Transverse colon (tissue), 4 donors: Measurements from ENCODE around the gene CDH22. TPM values are rescaled to one million over a fixed set of nuclear protein-coding genes. Genes with fewer than 3 reads are reported as not detected.

ENCODE experiments used
- DNase-seq: peaks from one replicate; pipeline ENCODE4 v3.0.0-alpha.2; 2019
- H3K27ac ChIP-seq, 4 donors: fragments of 200-600 bp; sonication (generic); 2 replicates each; pipeline ENCODE4 v1.5.1; 2016 to 2018; ENCODE audit warnings: inconsistent platforms in 4 of 4
- H3K27me3 ChIP-seq: fragments of 200-600 bp; sonication (generic); 2 replicates; pipeline ENCODE4 v1.5.1; 2017; ENCODE audit warnings: inconsistent platforms
- H3K36me3 ChIP-seq, 4 donors: fragments of 200-600 bp; sonication (generic); 2 replicates each; pipeline ENCODE4 v1.5.1; 2017 to 2019; ENCODE audit warnings: inconsistent platforms in 4 of 4
- H3K4me1 ChIP-seq, 4 donors: fragments of 200-600 bp; sonication (generic); 2 replicates each; pipeline ENCODE4 v1.5.1; 2017 to 2020; ENCODE audit warnings: inconsistent platforms in 4 of 4
- H3K4me3 ChIP-seq, 4 donors: fragments of 200-600 bp; sonication (generic); 1 replicate in 1 of 4; 2 replicates in 3 of 4; pipeline versions ENCODE4 v1.5.1 to v1.6.1; 2017 to 2019; ENCODE audit warnings: inconsistent platforms in 4 of 4
- H3K9me3 ChIP-seq, 2 donors: fragments of 200-600 bp; sonication (generic); 2 replicates each; pipeline ENCODE4 v1.5.1; 2017 to 2019; ENCODE audit warnings: inconsistent platforms in 2 of 2
- EP300 ChIP-seq: sonication (generic); formaldehyde crosslinking; IDR thresholded peaks from one replicate; pipeline ENCODE4 v1.6.1; 2017; ENCODE audit warnings: antibody characterized with exemption, low read depth
- POLR2A ChIP-seq: fragments of 450-650 bp; IDR thresholded peaks from one replicate; pipeline ENCODE4 v1.6.1; 2016; ENCODE audit warnings: antibody characterized with exemption, mild to moderate bottlenecking, moderate library complexity
- POLR2AphosphoS5 ChIP-seq, 3 donors: sonication (generic); formaldehyde crosslinking; IDR thresholded peaks; one replicate each; pipeline ENCODE4 v1.6.1; 2016; ENCODE audit warnings: antibody characterized with exemption in 3 of 3
- WGBS, 2 donors: methylation state at CpG; one replicate each; pipeline ENCODE4 v1.1.5; 2018; ENCODE audit warnings: low coverage in 1 of 2; 5-methylcytosine and 5-hydroxymethylcytosine counted together
- in situ Hi-C, 4 donors: fragments of 200-750 bp; cut with MboI; loops; one replicate each; pipeline versions ENCODE4 v1.15.0 to v1.15.1; 2017; ENCODE audit warnings: low sequenced_read_pairs in 3 of 4, low pct_ligation_motif_present in 1 of 4, low pct_unique_long_range_greater_than_20kb in 1 of 4
- intact Hi-C: fragments of 100-400 bp; cut with DNase I; formaldehyde crosslinking; loops from one replicate; pipeline ENCODE4 v1.15.1; 2023; ENCODE audit warnings: low total_unique reads
- total RNA-seq, 4 donors: library from RNA; depleted of rRNA; stranded (reverse); fragments of >200 nt; gene quantifications; one replicate each; pipeline ENCODE4 v1.1.0, GENCODE V29; 2016
- TF ChIP-seq, protein P1 (sequence below), 5 experiments: fragments of 200-600 bp in 3 of 5; fragments of 450-650 bp in 2 of 5; sonication (generic) in 3 of 5; IDR thresholded peaks; 1 replicate in 2 of 5; 2 replicates in 3 of 5; pipeline ENCODE4 v1.5.1; 2016 to 2017; ENCODE audit warnings: antibody characterized with exemption in 5 of 5, inconsistent platforms in 3 of 5, mild to moderate bottlenecking in 2 of 5, moderate library complexity in 1 of 5

Gene CDH22
- total RNA-seq, 4 donors from 2014 or later: not detected

DNA sequence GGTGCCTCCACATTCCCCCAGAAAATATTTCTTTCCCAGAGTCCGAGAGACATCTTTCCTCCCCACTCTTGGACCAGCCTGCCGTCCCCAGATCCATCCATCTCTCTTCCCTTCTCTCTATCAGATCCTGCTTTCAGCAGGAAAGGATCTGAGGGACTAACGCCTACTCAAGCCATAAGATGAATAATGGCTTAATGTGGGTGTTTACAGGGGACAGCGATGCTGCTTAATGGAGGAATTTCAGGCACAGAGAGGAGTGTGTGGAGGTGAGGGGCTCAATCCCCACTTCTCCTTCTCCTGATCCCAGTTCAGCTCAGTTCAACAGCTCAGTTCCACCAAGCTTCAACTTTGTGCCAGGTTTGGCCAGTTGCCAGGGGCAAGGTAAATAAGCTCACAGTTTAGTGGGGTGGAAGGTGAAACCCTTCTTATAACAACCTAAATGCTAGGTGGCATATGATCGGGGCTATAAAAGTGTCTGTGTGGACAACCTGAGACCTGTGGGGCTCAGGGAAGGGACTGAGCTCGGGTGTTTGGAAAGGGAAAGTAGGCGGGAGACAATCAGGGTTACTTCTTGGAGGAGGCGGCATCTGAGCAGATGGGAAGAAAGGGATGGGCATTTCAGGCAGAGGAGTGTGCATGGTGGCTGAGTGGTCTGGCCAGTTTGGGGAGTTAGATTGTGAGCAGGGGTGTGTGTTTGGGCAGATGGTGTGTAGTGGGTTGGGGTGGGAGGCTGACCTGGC lies 55.8 kb downstream of the CDH22 start:
- intact Hi-C loops: no loop called here
- no peaks in the 10 kb centered on the region for H3K9me3 ChIP-seq
- H3K27me3 ChIP-seq: peaks cover 88% of the 10 kb centered on the region
- no peak for TF ChIP-seq POLR2A
- TF ChIP-seq, protein P1, sequence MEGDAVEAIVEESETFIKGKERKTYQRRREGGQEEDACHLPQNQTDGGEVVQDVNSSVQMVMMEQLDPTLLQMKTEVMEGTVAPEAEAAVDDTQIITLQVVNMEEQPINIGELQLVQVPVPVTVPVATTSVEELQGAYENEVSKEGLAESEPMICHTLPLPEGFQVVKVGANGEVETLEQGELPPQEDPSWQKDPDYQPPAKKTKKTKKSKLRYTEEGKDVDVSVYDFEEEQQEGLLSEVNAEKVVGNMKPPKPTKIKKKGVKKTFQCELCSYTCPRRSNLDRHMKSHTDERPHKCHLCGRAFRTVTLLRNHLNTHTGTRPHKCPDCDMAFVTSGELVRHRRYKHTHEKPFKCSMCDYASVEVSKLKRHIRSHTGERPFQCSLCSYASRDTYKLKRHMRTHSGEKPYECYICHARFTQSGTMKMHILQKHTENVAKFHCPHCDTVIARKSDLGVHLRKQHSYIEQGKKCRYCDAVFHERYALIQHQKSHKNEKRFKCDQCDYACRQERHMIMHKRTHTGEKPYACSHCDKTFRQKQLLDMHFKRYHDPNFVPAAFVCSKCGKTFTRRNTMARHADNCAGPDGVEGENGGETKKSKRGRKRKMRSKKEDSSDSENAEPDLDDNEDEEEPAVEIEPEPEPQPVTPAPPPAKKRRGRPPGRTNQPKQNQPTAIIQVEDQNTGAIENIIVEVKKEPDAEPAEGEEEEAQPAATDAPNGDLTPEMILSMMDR (IDR thresholded peaks at IDR 0.05): no peak
- TF ChIP-seq POLR2AphosphoS5 (IDR thresholded peaks at IDR 0.05): no peak
- no peak for TF ChIP-seq EP300
- no peak overlapping the region for H3K4me3 ChIP-seq
- no peaks in the 10 kb centered on the region for H3K36me3 ChIP-seq
- no peak overlapping the region for H3K27ac ChIP-seq
- WGBS, 2 donors: 32 to 62% methylated on average over 6 to 8 of the region's 8 CpGs
- DNase-seq: no peak
- in situ Hi-C loops: no loop called here
- peaks cover 0 to 3% (median 0%) of the 10 kb centered on the region in 4 donors for H3K4me1 ChIP-seq

DNA sequence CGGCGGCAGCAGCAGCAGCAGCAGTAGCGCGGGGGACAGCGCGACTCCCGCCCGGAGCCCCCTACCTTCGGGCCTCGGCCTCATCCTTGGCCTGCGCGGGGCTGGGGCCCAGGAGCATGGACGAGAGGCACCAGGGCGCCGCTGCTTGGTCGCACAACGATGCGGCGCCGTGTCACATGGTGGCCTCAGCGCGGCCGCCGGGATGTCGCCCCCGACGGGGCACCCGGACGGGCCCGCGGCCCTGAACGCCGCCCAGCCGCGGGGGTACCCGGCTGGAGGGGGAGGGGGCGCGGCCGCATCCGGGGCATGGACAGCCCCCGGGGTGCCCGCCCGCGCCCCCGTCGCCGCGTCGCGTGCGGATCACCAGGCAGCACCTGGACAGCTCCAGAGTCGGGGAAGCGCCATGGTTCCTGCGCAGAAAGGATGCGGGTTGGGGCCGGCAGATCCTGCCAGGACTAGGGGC lies 57.1 kb downstream of the CDH22 start:
- no peak overlapping the region for H3K27ac ChIP-seq
- 6% methylated on average over 3 of the region's 56 CpGs; no CpG with 5 or more reads in 1 of the 2 donors for WGBS, 2 donors
- in situ Hi-C loops: no loop called here
- H3K27me3 ChIP-seq: peaks cover 89% of the 10 kb centered on the region
- H3K9me3 ChIP-seq: no peaks in the 10 kb centered on the region
- TF ChIP-seq POLR2A (no peak), POLR2AphosphoS5 (IDR thresholded peaks at IDR 0.05) (no peak), EP300 (no peak)
- TF ChIP-seq, protein P1 (IDR thresholded peaks at IDR 0.05): no peak
- H3K36me3 ChIP-seq: no peaks in the 10 kb centered on the region
- no peak overlapping the region for H3K4me3 ChIP-seq
- peaks cover 0 to 3% (median 0%) of the 10 kb centered on the region in 4 donors for H3K4me1 ChIP-seq
- intact Hi-C loops: no loop called here
- DNase-seq: no peak

DNA sequence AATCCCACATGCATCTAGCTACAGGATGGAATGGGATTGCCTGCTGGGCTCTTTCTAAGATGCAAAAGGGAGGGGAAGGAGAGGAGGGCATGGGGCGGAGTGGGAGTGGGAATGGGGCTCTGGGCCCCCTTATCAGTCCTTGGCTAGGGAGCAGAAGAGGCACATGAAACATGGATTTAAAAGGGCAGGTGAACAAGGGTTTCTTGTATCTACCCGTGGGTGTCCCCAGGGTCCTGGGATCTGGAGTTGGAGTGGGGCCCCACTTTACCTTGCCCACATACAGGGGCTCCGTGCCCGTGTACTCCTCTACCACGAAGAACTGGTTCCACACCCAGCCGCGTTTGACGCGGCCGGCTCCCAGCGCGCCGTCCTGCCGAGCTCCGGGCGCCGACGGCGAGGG lies 57.5 kb downstream of the CDH22 start:
- Histone ChIP-seq H3K36me3 (no peaks in the 10 kb centered on the region), H3K4me3 (no peak overlapping the region), H3K9me3 (no peaks in the 10 kb centered on the region), H3K4me1 (peaks cover 0 to 3% (median 0%) of the 10 kb centered on the region in 4 donors), H3K27me3 (peaks cover 89% of the 10 kb centered on the region), H3K27ac (no peak overlapping the region)
- 14% methylated on average over 5 of the region's 19 CpGs; no CpG with 5 or more reads in 1 of the 2 donors for WGBS, 2 donors
- intact Hi-C loops: no loop called here
- in situ Hi-C loops: no loop called here
- TF ChIP-seq POLR2AphosphoS5 (IDR thresholded peaks at IDR 0.05) (no peak), EP300 (no peak), POLR2A (no peak)
- TF ChIP-seq, protein P1 (IDR thresholded peaks at IDR 0.05): no peak
- no peak for DNase-seq

DNA sequence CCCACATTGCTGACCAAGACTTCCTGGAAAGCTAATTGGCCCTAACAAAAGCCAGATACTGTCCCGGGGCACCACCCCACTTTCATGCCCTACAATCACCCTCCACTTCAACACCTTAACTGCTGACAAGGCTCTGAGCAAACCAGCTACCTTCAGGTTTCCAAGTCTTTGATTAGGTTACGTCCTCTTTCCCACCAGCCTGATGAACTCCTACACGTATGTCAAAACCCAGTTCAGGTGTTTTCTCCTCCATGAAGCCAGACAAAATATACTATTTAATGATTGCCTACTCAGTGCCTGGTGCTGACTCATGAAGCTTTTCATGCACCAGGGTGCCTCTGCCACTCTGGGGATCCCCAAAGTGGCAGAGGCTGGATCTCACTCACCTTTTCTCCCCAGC lies 58.6 kb downstream of the CDH22 start:
- 66 to 72% methylated on average over 2 to 3 of the region's 3 CpGs for WGBS, 2 donors
- no peaks in the 10 kb centered on the region for H3K9me3 ChIP-seq
- no peaks in the 10 kb centered on the region for H3K36me3 ChIP-seq
- in situ Hi-C loops (no loop called here), intact Hi-C loops (no loop called here)
- H3K27ac ChIP-seq: no peak overlapping the region
- peaks cover 96% of the 10 kb centered on the region for H3K27me3 ChIP-seq
- TF ChIP-seq POLR2AphosphoS5 (IDR thresholded peaks at IDR 0.05): no peak
- TF ChIP-seq, protein P1 (IDR thresholded peaks at IDR 0.05): no peak
- TF ChIP-seq POLR2A: no peak
- no peak for TF ChIP-seq EP300
- peaks cover 0 to 3% (median 0%) of the 10 kb centered on the region in 4 donors for H3K4me1 ChIP-seq
- DNase-seq: no peak
- H3K4me3 ChIP-seq: no peak overlapping the region
